A673 (cell line): ENCODE data around the gene TMEM45A.

Source experiments
- EZH2 ChIP-seq: fragments of 200-600 bp; sonication (generic); IDR thresholded peaks from 2 replicates; pipeline ENCODE4 v1.6.1; 2017; ENCODE audit warnings: borderline replicate concordance, low read depth, mild to moderate bottlenecking, mixed read lengths, antibody characterized with exemption, low read length; ENCODE audit not compliant: poor library complexity, severe bottlenecking
- TF ChIP-seq, protein P1 (sequence below): fragments of 300-800, 200-600 bp; sonication (generic); conservative IDR thresholded peaks from 2 replicates; pipeline ENCODE4 v1.5.1; 2017; ENCODE audit warnings: low read depth, mild to moderate bottlenecking, antibody characterized with exemption, low read length, moderate library complexity, mixed read lengths

- TF ChIP-seq, protein P1, sequence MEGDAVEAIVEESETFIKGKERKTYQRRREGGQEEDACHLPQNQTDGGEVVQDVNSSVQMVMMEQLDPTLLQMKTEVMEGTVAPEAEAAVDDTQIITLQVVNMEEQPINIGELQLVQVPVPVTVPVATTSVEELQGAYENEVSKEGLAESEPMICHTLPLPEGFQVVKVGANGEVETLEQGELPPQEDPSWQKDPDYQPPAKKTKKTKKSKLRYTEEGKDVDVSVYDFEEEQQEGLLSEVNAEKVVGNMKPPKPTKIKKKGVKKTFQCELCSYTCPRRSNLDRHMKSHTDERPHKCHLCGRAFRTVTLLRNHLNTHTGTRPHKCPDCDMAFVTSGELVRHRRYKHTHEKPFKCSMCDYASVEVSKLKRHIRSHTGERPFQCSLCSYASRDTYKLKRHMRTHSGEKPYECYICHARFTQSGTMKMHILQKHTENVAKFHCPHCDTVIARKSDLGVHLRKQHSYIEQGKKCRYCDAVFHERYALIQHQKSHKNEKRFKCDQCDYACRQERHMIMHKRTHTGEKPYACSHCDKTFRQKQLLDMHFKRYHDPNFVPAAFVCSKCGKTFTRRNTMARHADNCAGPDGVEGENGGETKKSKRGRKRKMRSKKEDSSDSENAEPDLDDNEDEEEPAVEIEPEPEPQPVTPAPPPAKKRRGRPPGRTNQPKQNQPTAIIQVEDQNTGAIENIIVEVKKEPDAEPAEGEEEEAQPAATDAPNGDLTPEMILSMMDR: no peak
- no peak for TF ChIP-seq EZH2
Measured at GRCh38 chr3:100532411-100532810, 40.0 kb downstream of the TMEM45A start.
